ENCODE results near the gene HACD3.

- no peak for TF ChIP-seq CTCF (IDR thresholded peaks at IDR 0.05)
- TF ChIP-seq POLR2AphosphoS5 (IDR thresholded peaks at IDR 0.05), result no peak
- no peak for TF ChIP-seq POLR2A (IDR thresholded peaks at IDR 0.05)
These were observed 81.8 kb downstream of the HACD3 start for GRCh38 chr15:65611888-65612615.

All from prostate gland (tissue), 2 donors.